MCF 10A (cell line): Measurements from ENCODE around the gene ADAMTSL1. TPM values are rescaled to one million over a fixed set of nuclear protein-coding genes. Genes with fewer than 3 reads are reported as not detected.

Experiments
- BruUV-seq: library from RNA; stranded (reverse); fragments of 400-500 nt; replicated peaks from 2 replicates; lab custom pipeline; 2021; lab: Mats Ljungman, UMichigan
- CTCF ChIA-PET: fragments of 300-600 bp; sonication (Branson Sonifier 250); formaldehyde crosslinking; extraction: SDS; loops from one replicate; lab custom pipeline; 2021; ENCODE audit warnings: antibody characterized with exemption, inconsistent platforms; lab: Yijun Ruan, JAX
- POLR2A ChIA-PET: fragments of 300-600, 350-650 bp; sonication (Branson Sonifier 250); formaldehyde crosslinking; extraction: SDS; loops from one replicate; lab custom pipeline; 2020; ENCODE audit warnings: antibody characterized with exemption, inconsistent platforms; lab: Yijun Ruan, JAX
- DNase-seq: peaks from one replicate; pipeline ENCODE4 v3.0.0-alpha.2; 2018; ENCODE audit not compliant: unreplicated experiment
- H3K27ac Mint-ChIP-seq: one replicate; pipeline ENCODE4 v1.8.0; 2022; ENCODE audit warnings: mild to moderate bottlenecking, low read depth, mixed read lengths; ENCODE audit not compliant: unreplicated experiment
- H3K27me3 Mint-ChIP-seq: one replicate; pipeline ENCODE4 v1.8.0; 2022; ENCODE audit warnings: mixed read lengths; ENCODE audit not compliant: insufficient read depth, unreplicated experiment
- H3K36me3 Mint-ChIP-seq: one replicate; pipeline ENCODE4 v1.8.0; 2022; ENCODE audit warnings: mild to moderate bottlenecking, moderate library complexity, mixed read lengths; ENCODE audit not compliant: insufficient read depth, unreplicated experiment
- H3K4me1 Mint-ChIP-seq: one replicate; pipeline ENCODE4 v1.8.0; 2022; ENCODE audit warnings: mixed read lengths; ENCODE audit not compliant: insufficient read depth, unreplicated experiment
- H3K4me3 Mint-ChIP-seq: one replicate; pipeline ENCODE4 v1.8.0; 2022; ENCODE audit warnings: mild to moderate bottlenecking, moderate library complexity, mixed read lengths; ENCODE audit not compliant: unreplicated experiment
- H3K9me3 Mint-ChIP-seq: one replicate; pipeline ENCODE4 v1.8.0; 2022; ENCODE audit warnings: mixed read lengths; ENCODE audit not compliant: unreplicated experiment
- intact Hi-C: fragments of 100-400 bp; cut with micrococcal nuclease; formaldehyde crosslinking; loops from 2 replicates; pipeline ENCODE4 v1.14.1; 2022
- total RNA-seq: library from RNA; stranded (reverse); gene quantifications from 2 replicates; pipeline ENCODE4 v1.2.3, GENCODE V29; 2022
- TF ChIP-seq, protein P1 (sequence below): fragments of 200-600 bp; IDR thresholded peaks from one replicate; pipeline ENCODE4 v1.8.0; 2022; ENCODE audit warnings: antibody characterized with exemption, mild to moderate bottlenecking; ENCODE audit not compliant: unreplicated experiment

ADAMTSL1 gene
- total RNA-seq, 1 experiment from 2014 or later: not detected

DNA sequence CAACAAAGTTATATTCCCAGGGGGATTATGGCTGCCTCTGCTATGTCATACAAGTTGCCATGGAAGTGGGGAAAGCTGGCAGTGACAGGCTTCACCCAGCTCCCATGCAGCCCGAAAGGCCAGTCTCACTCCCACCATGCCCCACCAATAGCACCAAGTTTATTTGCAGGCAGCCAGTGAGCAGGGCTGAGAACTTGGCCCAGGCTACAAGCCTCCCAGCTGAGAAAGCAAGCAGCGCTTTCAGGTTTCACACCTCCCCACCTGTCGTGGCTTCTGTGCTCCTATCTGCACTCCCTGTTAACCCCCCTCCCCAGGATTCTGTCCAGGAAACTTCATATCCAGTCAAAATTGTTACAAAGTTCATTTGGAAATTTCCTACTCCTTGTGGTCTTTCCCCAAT lies 404.0 kb downstream of the ADAMTSL1 start:
- DNase-seq: no peak
- intact Hi-C loops: no loop called here
- Mint-ChIP-seq H3K4me3 (no peak overlapping the region), H3K4me1 (no peaks in the 10 kb centered on the region), H3K27me3 (peaks cover 48% of the 10 kb centered on the region), H3K36me3 (no peaks in the 10 kb centered on the region), H3K27ac (no peak overlapping the region), H3K9me3 (no peaks in the 10 kb centered on the region)
- ChIA-PET CTCF (no interaction called here), POLR2A (no interaction called here)
- BruUV-seq: no TSS peak
- TF ChIP-seq, protein P1, sequence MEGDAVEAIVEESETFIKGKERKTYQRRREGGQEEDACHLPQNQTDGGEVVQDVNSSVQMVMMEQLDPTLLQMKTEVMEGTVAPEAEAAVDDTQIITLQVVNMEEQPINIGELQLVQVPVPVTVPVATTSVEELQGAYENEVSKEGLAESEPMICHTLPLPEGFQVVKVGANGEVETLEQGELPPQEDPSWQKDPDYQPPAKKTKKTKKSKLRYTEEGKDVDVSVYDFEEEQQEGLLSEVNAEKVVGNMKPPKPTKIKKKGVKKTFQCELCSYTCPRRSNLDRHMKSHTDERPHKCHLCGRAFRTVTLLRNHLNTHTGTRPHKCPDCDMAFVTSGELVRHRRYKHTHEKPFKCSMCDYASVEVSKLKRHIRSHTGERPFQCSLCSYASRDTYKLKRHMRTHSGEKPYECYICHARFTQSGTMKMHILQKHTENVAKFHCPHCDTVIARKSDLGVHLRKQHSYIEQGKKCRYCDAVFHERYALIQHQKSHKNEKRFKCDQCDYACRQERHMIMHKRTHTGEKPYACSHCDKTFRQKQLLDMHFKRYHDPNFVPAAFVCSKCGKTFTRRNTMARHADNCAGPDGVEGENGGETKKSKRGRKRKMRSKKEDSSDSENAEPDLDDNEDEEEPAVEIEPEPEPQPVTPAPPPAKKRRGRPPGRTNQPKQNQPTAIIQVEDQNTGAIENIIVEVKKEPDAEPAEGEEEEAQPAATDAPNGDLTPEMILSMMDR: no peak

DNA sequence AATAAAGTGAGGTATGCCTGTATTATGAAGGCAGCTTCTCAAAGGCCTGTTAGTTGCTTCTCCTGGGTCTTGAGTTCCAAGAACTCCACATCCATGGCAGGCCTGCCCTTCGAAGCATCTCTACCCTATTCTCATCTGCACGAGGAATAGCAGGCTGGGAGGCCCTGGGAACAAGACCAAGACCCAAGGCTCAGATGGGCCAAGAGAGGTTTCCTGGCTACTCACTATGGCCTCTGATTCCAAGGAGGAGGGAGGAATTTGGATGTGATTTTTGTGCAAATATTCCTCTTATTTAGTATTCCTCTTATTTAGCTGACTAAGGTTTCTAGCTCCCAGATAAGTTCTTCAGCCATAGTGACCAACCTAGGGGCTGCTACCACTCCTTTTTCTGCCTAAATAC lies 407.8 kb downstream of the ADAMTSL1 start:
- no peaks in the 10 kb centered on the region for H3K9me3 Mint-ChIP-seq
- H3K4me1 Mint-ChIP-seq: no peaks in the 10 kb centered on the region
- H3K36me3 Mint-ChIP-seq: no peaks in the 10 kb centered on the region
- no peak for DNase-seq
- H3K27me3 Mint-ChIP-seq: peaks cover 22% of the 10 kb centered on the region
- H3K4me3 Mint-ChIP-seq: no peak overlapping the region
- CTCF ChIA-PET: no interaction called here
- TF ChIP-seq, protein P1: no peak
- no peak overlapping the region for H3K27ac Mint-ChIP-seq
- BruUV-seq: no TSS peak
- intact Hi-C loops: no loop called here
- POLR2A ChIA-PET: interaction anchor here (0.6 kb wide), 1 partner anchor 551 kb away, joined by 3 read pairs; no protein-coding TSS in a partner anchor

DNA sequence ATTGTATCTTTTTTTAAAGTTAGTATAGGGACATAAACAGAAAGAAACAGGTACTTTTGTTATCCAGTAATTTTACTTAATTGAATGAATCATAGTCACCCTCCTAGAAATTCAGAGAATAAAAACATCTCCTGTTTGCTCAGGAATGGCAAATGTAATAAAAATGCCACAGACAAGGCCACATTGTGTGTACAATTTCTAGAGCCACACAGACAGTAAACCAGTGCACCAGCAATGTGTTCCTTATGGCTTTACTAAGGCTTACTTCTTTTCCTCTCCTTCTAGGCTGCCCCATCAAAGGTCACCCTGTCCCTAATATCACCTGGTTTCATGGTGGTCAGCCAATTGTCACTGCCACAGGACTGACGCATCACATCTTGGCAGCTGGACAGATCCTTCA lies 413.6 kb downstream of the ADAMTSL1 start:
- POLR2A ChIA-PET: no interaction called here
- CTCF ChIA-PET: no interaction called here
- no peaks in the 10 kb centered on the region for H3K4me1 Mint-ChIP-seq
- no peaks in the 10 kb centered on the region for H3K9me3 Mint-ChIP-seq
- H3K36me3 Mint-ChIP-seq: no peaks in the 10 kb centered on the region
- no peak for DNase-seq
- H3K27ac Mint-ChIP-seq: no peak overlapping the region
- H3K27me3 Mint-ChIP-seq: no peaks in the 10 kb centered on the region
- TF ChIP-seq, protein P1: no peak
- H3K4me3 Mint-ChIP-seq: no peak overlapping the region
- BruUV-seq: no TSS peak
- intact Hi-C loops: no loop called here

DNA sequence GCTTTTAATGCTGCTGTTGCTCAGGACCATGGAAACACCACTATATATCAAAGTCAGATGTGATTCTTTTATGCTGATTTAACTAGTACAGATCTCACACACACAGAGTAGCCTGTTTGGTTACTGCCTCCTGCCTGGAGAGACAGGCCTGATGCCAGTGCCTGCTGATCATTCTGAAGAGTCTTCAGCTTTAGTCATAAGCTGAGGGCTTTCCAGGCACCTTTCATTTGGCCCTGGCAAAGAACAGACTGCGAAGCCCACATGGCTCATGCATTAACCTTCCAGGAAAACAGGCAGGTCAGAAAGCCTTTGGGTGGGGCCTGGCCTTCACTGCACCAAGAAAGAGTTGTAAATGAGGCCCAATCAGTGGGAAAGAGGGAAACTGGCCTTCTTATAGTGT lies 414.3 kb downstream of the ADAMTSL1 start:
- Mint-ChIP-seq H3K27me3 (no peaks in the 10 kb centered on the region), H3K4me3 (no peak overlapping the region), H3K9me3 (no peaks in the 10 kb centered on the region), H3K27ac (no peak overlapping the region), H3K4me1 (no peaks in the 10 kb centered on the region), H3K36me3 (no peaks in the 10 kb centered on the region)
- intact Hi-C loops: no loop called here
- no peak for DNase-seq
- TF ChIP-seq, protein P1: no peak
- CTCF ChIA-PET: no interaction called here
- BruUV-seq: no TSS peak
- POLR2A ChIA-PET: no interaction called here
